A172 (cell line): ENCODE results near the gene CDO1. TPM values are rescaled to one million over a fixed set of nuclear protein-coding genes. Genes with fewer than 3 reads are reported as not detected.
"Not testable (repeated sequence)": the region's sequence is repeated elsewhere in the genome, so short reads cannot be mapped to it uniquely, and the experiment has no call there.

ENCODE experiments used
- DNase-seq: peaks from one replicate; pipeline ENCODE4 v3.0.0-alpha.2; 2015; ENCODE audit warnings: low spot score
- total RNA-seq: library from RNA; depleted of rRNA; stranded (reverse); fragments of >200 nt; shearing (Covaris generic); gene quantifications from 2 replicates; pipeline ENCODE4 v1.2.3, GENCODE V29; 2014

Gene CDO1
- total RNA-seq, 1 experiment from 2014 or later, result not detected

DNA sequence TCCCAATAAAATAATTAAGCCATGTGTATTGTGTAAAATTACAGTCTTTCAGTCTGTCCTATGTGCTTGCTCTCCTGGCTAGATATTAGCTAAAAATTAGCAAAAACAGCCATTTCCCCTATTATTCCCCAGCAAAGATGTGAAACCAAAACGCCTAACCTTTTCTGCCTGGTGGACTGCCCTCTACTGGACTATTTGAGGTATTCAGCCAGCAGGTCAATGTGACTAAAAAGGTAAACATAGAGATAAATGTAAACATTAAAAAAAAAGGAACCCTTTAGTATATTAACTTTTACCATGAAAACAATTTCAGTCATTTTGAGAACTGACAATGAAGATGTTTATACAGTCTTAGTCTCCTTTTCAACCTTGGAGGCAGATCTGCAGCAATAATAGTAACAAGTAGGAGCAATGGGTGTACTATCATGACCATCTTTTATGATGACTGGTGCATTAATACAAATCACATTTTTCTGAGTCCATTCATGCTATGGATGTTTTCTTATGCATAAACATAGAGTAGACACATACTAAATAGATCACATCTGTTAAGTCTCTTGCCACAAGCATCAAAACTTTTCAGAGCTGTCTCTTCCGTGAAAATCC is 14.8 kb upstream of the CDO1 start:
- DNase-seq, result peak; percentile 49

DNA sequence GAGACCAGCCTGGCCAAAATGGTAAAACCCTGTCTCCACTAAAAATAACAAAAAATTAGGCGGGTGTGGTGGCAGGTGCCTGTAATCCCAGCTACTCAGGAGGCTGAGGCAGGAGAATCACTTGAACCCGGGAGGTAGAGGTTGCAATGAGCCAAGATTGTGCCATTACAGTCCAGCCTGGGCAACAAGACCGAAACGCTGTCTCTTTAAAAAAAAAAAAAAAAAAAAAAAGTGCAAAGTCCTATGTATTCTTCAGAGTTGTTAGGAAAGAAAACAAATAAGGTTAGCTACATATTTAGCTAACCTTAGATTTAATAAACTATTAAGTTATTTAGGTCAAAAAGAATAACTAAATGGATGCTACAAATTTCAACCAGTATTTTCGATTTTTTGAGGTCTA is 13.5 kb upstream of the CDO1 start:
- no peak for DNase-seq

DNA sequence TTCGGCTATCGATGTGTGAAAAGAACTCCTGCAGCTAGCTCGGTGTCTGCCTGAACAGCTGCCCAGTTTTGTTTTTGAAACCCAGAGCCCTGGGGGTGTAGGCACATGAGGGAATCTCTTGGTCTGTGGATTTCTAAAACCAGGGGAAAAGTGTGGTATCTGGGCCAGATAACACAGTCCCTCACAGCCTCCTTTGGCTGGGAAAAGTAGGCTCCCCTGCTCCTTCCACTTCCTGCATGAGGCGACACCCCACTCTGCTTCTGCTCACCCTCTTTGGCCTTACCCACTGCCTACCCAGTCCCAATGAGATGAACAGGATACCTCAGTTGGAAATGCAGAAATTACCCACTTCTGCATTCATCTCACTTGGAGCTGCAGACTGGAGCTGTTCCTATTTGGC is 9.5 kb upstream of the CDO1 start:
- DNase-seq, result no peak

DNA sequence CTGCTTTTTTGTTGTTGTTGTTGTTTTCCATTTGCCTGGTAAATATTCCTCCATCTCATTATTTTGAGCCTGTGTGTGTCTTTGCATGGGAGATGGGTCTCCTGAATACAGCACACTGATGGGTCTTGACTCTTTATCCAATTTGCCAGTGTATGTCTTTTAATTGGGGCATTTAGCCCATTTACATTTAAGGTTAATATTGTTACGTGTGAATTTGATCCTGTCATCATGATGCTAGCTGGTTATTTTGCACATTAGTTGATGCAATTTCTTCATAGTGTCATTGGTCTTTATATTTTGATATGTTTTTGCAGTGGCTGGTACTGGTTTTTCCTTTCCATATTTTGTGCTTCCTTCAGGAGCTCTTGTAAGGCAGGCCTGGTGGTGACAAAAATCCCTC is 8.5 kb upstream of the CDO1 start:
- not testable (repeated sequence) for DNase-seq

DNA sequence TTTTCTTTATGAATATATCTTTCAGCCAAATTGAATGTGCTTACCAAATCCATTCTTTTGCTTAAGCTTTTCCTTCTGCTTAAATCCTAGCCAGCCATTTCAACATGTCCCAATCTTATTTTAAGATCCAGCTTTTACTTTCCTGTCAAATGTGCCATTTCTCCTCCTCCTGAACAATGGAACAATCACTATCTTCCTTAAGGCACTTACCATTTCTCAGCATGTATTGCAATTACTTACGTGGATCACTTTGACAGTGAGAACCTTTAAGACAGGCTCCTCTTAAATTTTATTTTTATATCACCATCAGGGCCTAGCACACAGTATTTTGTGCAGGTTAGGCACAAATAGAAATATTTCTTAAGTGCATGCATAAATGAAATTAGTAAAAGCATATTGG is 4.4 kb upstream of the CDO1 start:
- DNase-seq, result no peak

DNA sequence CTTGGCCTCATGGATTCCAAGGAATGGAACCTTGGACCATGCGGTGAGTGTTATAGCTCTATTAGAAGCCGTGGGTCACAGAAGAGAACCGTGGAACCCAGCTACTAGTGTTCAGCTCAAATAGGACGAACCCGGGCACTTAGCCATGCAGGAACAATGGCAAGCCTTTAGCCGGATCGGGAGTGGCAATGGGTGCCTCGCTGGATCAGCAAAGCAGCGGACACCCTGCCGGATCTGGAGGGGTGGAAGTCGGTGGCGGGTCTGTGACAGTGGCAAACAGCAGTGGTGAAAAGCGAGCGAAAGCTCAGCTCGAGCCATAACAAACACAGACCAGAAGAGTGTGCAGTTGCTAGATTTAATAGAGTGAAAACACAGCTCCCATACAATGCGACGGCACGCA is 2.4 kb upstream of the CDO1 start:
- DNase-seq, result no peak

DNA sequence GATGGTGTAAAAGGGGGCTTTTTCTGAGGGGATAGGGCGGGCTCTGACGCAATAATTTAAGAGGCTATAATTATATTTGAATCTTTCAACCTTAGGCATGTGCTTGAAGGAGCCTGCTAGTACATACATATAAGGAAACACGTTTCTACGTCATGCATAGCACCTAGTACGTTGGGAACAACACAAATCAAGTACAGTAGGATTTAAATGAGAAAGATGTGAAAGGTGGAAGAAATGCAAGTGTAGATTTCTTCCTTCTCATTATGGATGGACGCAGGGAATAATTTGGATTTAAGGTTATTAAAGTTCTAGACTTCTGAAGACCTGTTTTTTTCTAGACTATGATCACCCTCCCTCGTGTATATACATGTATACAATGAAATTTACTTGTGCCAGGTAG is 927 bp upstream of the CDO1 start:
- DNase-seq, result no peak

DNA sequence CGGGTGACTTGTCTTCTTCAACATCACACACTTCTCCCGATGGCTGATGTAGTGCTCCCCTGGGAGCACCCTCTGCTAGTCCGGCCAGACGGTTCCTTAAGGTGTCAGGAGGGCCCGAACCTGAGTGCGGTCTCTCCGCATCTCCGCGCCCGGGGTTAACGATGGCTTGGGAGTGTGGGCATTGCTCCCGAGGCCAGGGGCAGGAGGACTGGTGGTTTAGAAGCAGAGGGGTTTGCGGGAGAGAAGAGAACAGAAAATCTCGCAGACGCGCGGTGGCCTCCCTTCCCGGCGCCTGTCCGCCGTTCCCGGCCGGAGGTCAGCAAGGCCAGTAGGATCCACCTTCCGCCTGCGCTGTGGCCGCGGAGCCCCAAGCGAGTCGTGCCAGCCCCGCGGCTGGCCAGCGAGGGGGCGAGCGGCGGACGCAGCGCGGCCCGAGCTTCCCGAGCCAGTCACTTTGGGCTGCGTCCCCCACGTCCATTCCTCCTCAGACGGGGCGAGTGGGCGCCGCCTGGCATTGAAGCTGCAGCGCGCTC is 700 bp downstream of the CDO1 start:
- no peak for DNase-seq

DNA sequence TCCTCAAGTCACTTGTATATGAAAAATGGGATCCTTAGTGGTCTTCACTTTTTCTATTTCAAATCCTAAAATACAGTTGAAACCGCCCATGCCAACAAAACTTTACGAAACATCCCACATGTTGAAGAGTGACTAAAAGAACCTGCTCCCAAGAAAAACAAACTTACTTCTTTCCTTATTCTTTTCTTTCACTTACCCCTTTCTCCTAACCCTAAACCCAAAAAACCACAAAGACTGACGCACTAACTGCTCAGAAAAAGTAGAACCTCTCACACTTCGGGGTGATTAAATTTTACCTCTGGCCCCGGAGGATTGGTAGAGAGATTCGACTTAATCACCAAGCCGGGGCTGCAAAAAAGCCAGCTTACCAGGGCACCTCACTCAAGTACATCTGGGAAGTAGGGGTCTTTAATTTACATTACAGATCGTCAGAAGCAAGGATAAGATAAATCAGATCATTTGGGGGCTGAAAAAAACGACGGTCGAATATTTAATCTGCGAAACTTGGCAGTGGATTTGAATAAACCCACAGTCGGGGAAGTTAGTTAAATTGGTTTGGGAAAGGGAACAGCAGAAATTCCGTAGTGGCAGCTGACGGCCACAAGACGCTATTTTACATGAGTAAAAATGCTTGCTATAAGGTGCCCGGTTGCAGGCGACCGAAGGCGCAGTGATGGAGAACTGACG is 1.3 kb downstream of the CDO1 start:
- no peak for DNase-seq

DNA sequence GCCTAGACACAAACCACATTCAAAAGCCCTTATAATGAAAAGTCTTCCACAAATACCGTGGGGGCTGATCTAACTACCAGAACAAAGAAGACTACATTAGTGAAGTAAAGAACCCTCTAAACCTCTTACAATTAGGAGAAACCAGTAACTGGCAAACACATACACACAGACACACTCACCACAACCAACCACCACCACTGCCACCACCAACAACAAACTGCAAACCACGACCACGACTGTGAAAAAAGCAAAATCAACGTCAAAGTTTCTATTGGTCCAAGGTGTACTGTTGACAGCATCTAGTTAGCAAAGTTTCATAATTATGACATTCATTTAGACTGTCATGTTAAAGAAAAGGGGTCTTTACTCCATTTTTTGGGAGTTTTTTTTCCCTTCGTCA is 2.7 kb downstream of the CDO1 start:
- no peak for DNase-seq

DNA sequence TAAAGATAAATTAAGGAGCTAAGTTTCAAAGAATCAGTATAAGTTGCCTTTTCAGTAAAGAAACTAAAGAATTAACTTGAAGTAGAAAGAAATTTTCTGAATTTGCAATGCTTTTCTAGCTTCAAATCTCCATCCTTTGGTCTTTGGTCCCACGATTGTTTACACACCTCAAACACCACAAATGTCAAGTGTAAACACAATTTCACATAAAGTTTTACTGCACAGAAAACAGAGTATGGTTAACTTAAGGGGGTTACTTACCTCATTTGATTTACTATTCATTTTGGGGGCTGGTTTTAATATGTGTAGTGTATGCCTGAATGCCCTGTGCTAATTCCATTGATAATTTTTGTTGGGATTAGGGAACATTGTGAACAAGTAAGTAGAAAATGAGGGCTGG is 4.1 kb downstream of the CDO1 start:
- no peak for DNase-seq

DNA sequence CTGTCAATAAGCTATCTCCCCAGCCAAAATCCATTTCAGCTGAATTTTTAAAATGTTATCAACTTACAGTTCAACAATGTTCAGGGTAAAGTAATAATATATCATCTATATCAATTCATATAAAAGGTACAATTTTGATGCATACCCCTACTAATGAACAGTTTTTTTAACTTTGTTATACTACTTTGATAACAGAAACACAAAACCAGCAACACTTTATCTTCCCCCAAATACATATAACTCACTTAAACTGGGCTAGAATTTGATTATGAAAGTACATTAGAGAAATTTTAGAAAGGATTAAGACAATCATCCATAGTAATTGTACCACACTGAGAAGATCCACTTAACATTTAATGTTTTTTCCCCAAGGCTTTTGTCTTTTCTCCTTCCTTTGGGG is 5.1 kb downstream of the CDO1 start:
- DNase-seq, result no peak

DNA sequence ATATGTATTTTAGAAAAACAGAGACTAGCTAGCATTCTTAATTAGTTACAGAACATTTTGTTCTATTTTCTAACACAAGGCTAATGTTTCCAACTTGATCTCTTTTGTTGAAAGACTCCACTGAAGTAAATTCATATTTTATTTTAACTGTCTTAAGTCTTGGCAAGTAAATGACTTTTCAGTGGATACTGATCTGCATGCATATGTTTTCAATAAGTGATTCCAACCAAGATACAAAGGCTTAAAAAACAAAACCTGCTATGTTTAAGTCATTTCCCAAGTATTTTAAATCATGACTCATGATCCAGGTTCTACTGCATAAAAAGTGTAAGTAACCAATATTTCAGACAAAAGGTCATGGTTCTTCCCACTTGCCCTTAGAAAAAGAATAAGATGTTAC is 5.7 kb downstream of the CDO1 start:
- no peak for DNase-seq

DNA sequence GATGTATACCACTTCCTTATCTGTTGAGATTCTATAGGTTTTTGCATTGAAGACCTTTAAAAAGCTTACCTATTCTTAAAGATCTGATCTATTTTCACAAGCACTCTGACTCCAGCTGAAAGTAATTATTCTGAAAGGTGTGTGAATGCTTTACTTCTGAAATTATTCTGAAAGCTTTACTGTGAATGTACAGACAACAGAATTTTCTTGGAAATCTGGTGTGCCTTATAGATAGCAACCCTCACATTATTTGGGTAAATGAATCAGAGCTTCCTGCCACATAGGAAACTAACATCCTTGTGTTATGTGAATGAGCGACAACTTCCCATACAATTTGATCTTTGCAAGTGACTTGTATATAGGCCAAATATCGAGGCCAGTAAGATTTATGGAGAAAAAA is 6.5 kb downstream of the CDO1 start:
- no peak for DNase-seq

DNA sequence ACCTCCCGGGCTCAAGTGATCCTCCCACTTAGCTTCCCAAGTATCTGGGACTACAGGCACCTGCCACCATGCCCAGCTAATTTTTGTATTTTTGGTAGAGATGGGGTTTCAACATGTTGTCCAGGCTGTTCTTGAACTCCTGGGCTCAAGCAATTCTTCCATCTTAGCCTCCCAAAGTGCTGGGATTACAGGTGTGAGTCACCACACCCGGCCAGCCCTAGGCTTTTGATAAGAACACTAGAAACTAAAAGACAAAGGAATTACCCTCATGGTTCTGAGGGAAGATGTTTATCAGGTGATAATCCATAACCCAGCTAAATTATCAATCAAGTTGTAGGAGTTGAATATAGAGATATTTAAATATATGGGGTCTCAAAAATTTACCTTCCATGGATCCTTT is 8.4 kb downstream of the CDO1 start:
- DNase-seq, result not testable (repeated sequence)

DNA sequence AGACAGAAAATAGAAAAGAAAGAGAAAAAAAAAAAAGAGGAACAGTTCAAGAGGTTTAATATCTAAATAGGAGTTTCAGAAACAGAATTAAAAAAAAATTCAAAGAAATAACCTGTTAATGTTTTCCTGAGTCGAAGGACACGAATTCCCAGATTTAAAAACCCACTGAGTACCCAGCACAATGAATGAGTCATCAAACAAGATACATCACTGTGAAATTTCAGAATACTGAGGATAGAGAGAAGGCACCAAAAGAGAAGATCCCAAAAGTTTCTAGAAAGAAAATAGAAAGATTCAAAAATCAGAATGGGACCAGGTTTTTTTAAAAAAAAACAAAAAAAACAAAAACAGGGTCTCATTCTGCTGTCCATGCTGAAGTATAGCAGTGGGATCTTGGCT is 8.8 kb downstream of the CDO1 start:
- no peak for DNase-seq

DNA sequence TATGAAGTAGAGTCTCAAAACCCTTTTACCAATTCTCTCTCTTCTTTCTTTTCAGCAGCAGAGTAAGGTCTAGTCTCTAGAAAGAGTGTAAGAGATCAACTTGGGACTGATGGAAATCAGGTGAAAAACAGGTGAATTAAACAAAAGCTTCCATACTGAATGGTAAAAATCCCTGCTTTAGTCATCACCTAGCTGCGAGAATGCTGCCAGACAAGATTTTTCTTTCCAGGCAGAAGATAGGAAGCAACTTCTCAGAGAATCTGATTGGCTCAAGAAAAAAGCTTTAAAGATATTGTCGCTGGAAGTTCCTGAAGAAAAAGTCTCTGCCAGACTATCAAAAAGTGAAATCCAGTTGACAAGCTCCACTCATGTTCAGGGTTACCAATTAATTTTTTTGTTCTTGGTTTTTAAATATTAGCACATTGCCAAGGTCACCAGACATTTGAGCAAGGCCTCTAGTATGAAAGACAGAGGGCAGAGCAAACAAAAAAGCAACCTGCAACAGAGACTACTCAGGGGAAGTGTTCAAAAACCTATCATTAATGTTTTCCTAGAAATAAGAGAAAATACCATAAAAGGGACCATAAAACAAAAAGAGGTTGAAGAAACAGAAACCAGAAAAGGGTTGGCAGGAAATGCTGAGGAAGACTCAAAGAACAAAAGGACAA is 9.3 kb downstream of the CDO1 start:
- DNase-seq, result no peak

DNA sequence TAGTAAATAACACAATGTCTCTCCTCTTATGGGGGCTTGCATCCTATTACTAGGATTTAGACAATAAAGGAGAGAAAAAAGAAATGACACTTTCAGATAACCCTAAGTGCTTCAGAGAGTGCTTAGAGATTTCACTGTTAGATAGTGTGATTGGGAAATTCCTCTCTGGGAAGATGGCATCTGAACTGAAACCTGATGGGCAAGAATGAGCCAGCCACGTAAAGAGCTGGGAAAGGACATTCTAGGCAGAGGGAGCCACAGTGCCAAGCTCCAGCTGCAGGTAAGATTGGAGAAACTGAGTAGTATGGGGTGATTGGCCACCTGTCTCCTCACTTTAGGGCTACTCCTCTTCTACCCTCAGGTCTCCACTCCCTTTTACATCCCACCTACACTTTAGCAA is 14.5 kb downstream of the CDO1 start:
- no peak for DNase-seq

DNA sequence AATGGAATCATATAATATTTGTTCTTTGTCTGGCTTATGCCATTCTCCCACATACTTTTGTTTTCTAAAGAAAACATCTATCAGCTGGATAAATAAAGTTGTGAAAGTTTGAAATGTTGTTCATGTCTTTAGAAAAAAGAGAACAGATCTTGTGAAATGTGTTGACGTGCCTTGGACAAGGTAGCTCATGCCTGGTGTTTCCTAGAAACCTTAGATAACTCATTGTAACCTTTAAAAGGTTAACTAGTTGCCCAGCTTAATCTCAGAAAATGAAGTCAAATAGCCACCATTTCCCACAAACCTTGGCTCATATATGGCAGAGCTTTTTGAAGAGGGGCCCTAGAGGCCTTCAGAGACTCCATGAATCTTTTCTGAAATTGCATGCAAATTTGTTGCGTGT is 15.3 kb downstream of the CDO1 start:
- no peak for DNase-seq

DNA sequence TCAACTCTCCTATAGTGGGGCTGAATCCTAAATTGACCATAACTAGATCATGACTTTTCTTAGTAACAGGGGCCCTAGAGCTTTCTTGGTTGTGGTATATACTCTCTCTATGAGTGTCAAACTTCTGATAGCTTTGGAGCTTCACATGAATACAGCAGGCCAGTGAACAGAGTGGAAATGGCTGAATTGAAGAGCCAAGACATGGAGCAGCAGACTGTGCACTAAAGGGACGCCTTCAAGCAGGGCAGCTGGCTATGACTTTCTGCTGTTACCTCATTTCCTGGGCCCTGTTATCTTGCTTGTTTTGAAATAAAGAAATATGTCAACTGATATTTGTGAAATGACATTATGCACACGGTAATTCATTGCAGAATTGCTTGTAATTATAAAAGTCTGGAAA is 16.4 kb downstream of the CDO1 start:
- DNase-seq, result no peak

DNA sequence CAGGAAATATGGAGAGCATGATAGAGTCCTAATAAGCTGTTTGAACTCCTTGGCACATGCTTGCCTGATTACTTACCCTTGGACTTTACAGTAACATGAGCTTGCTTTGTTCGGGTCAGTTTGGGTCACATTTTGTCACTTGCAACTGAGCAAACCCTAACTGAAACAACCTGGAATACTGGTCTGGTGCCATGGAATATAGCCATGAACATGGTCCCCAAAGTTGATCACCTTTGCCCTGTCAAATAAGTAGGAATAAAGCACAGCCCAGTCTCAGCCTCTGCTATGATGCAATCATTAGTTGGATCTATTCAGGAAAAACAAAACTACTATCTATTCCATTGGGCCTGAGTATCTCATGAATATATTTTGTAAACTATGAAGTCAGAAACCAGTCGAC is 18.2 kb downstream of the CDO1 start:
- no peak for DNase-seq

DNA sequence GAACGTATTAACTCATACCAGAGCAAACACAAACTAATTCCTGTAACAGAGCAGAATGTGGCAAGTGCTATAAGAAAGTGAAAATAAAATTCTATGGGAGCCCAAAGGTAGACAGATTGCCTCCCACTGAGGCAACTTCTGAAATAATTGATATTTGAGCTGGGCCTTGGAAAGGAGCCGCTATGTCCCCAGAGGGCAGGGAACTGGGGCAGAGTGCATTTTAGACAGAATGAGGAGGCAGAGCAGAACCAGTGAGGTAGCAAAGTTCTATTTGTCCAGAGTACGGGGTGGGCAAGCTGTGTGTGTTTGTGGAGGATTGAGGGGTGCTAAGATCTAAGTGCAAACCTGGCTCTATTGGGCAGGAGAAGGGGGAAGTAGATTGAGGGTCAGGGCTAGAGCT is 19.8 kb downstream of the CDO1 start:
- DNase-seq, result no peak

DNA sequence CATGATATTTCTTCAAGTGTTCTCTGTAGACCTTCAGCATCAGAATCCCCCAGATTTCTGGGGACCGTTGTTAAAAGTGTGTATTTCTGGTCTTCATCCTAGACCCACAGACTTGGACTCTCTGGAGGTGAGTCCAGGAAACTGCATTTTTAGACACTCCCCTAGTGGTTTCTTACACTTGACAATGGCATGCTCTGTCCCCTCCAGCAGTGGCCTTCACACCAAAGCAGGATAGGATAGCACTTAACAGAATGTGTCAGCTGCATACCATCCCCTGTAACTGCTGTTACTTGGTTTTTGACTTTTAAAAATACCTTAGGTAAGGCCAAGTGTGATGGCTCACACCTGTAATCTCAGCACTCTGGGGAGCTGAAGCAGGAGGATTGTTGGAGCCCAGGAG is 20.8 kb downstream of the CDO1 start:
- no peak for DNase-seq
